PC-9 (cell line): ENCODE data around the gene REEP5. TPM values are rescaled to one million over a fixed set of nuclear protein-coding genes. Genes with fewer than 3 reads are reported as not detected.
"Not testable (repeated sequence)": the region's sequence is repeated elsewhere in the genome, so short reads cannot be mapped to it uniquely, and the experiment has no call there.

Source experiments
- BruUV-seq: library from RNA; stranded (reverse); fragments of 400-500 nt; replicated peaks from 2 replicates; lab custom pipeline; 2021; lab: Mats Ljungman, UMichigan
- CTCF ChIA-PET: fragments of 300-600 bp; sonication (Branson Sonifier 250); formaldehyde crosslinking; loops from one replicate; lab custom pipeline; 2022; ENCODE audit warnings: antibody characterized with exemption; lab: Charles Lee
- POLR2A ChIA-PET: fragments of 300-600 bp; sonication (Branson Sonifier 250); formaldehyde crosslinking; loops from one replicate; lab custom pipeline; 2022; ENCODE audit warnings: antibody characterized with exemption; ENCODE audit not compliant: unreplicated experiment; lab: Charles Lee
- DNase-seq, 2 experiments: peaks; one replicate each; pipeline versions ENCODE4 v3.0.0 to v3.0.0-alpha.2; 2015 to 2022; ENCODE audit warnings: mixed read lengths in 1 of 2
- H2AFZ ChIP-seq: fragments of 200-600 bp; sonication (generic); 2 replicates; pipeline ENCODE4 v1.8.1; 2017; ENCODE audit warnings: antibody characterized with exemption
- H3F3A ChIP-seq: fragments of 200-600 bp; sonication (generic); 2 replicates; pipeline ENCODE4 v1.8.1; 2017; ENCODE audit warnings: antibody characterized with exemption, mild to moderate bottlenecking, low read depth; ENCODE audit not compliant: insufficient read depth
- H3K27ac ChIP-seq: fragments of 200-600 bp; sonication (generic); 2 replicates; pipeline ENCODE4 v1.6.1; 2016; ENCODE audit warnings: mixed run types
- H3K27me3 ChIP-seq: fragments of 200-600 bp; sonication (generic); 2 replicates; pipeline ENCODE4 v1.6.1; 2016; ENCODE audit warnings: low read depth, mixed run types; ENCODE audit not compliant: insufficient read depth
- H3K36me3 ChIP-seq: fragments of 200-600 bp; sonication (generic); 2 replicates; pipeline ENCODE4 v1.6.1; 2016; ENCODE audit warnings: low read depth, mixed run types
- H3K4me1 ChIP-seq: fragments of 200-600 bp; sonication (generic); replicated peaks from 2 replicates; pipeline ENCODE4 v1.6.1; 2016; ENCODE audit warnings: mixed run types; ENCODE audit not compliant: insufficient read depth
- H3K4me2 ChIP-seq: fragments of 200-600 bp; sonication (generic); 2 replicates; pipeline ENCODE4 v1.6.1; 2017; ENCODE audit warnings: mixed run types
- H3K4me3 ChIP-seq: fragments of 200-600 bp; sonication (generic); 2 replicates; pipeline ENCODE4 v1.6.1; 2016; ENCODE audit warnings: mixed run types
- H3K79me2 ChIP-seq: fragments of 200-600 bp; sonication (generic); 2 replicates; pipeline ENCODE4 v1.6.1; 2017; ENCODE audit warnings: low read depth, mixed run types
- H3K9me2 ChIP-seq: fragments of 200-600 bp; sonication (generic); 2 replicates; pipeline ENCODE4 v1.8.1; 2017; ENCODE audit warnings: mild to moderate bottlenecking; ENCODE audit not compliant: insufficient read depth
- H3K9me3 ChIP-seq: fragments of 200-600 bp; sonication (generic); 2 replicates; pipeline ENCODE4 v1.8.1; 2016; ENCODE audit warnings: low read depth; ENCODE audit not compliant: insufficient read depth
- H4K20me1 ChIP-seq: fragments of 200-600 bp; sonication (generic); 2 replicates; pipeline ENCODE4 v1.8.1; 2017; ENCODE audit not compliant: insufficient read depth
- EZH2 ChIP-seq: fragments of 200-600 bp; sonication (generic); IDR thresholded peaks from 2 replicates; pipeline ENCODE4 v1.8.0; 2017; ENCODE audit warnings: antibody characterized with exemption, low read depth
- intact Hi-C: fragments of 100-400 bp; cut with micrococcal nuclease; formaldehyde crosslinking; loops from one replicate; pipeline ENCODE4 v1.10.0; 2022; ENCODE audit not compliant: unreplicated experiment
- total RNA-seq: library from RNA; stranded (reverse); gene quantifications from 2 replicates; pipeline ENCODE4 v1.2.3, GENCODE V29; 2021
- TF ChIP-seq, protein P1 (sequence below): fragments of 200-600 bp; sonication (generic); conservative IDR thresholded peaks from 2 replicates; pipeline ENCODE4 v1.6.1; 2017; ENCODE audit warnings: mixed run types, antibody characterized with exemption, mild to moderate bottlenecking, moderate library complexity

REEP5 gene
- total RNA-seq, 1 experiment from 2014 or later: 45.2 TPM

DNA sequence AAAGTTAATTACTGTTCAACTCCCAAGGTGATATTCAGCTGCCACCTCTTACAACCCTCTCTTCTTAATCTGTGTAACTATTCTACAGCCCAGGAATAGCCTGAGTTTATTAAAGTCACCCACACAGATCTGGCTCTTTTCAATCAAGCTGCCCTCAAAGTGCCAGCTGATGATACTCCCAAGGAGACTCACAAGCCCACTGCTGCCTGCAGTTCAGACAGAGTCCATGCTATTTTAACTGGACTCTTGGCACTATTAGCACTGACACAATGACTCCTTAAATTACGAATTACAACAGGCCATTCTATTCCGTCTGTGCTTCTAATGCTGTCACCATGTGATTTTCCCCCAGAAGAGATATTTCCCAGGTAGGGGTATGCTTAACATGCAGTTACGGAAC is 26.3 kb downstream of the REEP5 start:
- no peaks in the 10 kb centered on the region for H3K27me3 ChIP-seq
- no peaks in the 10 kb centered on the region for H3K4me1 ChIP-seq
- no peak overlapping the region for H2AFZ ChIP-seq
- ChIA-PET CTCF (no interaction called here), POLR2A (no interaction called here)
- H3F3A ChIP-seq: peaks cover 4% of the 10 kb centered on the region; the same call in 1 of the 2 replicates
- no peak for DNase-seq
- intact Hi-C loops: no loop called here
- TF ChIP-seq, protein P1, sequence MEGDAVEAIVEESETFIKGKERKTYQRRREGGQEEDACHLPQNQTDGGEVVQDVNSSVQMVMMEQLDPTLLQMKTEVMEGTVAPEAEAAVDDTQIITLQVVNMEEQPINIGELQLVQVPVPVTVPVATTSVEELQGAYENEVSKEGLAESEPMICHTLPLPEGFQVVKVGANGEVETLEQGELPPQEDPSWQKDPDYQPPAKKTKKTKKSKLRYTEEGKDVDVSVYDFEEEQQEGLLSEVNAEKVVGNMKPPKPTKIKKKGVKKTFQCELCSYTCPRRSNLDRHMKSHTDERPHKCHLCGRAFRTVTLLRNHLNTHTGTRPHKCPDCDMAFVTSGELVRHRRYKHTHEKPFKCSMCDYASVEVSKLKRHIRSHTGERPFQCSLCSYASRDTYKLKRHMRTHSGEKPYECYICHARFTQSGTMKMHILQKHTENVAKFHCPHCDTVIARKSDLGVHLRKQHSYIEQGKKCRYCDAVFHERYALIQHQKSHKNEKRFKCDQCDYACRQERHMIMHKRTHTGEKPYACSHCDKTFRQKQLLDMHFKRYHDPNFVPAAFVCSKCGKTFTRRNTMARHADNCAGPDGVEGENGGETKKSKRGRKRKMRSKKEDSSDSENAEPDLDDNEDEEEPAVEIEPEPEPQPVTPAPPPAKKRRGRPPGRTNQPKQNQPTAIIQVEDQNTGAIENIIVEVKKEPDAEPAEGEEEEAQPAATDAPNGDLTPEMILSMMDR: no peak
- no peak for TF ChIP-seq EZH2
- no peak overlapping the region for H3K27ac ChIP-seq
- H4K20me1 ChIP-seq: no peaks in the 10 kb centered on the region; the same call in 1 of the 2 replicates
- no TSS peak for BruUV-seq
- H3K4me3 ChIP-seq: no peak overlapping the region
- no peak overlapping the region for H3K4me2 ChIP-seq
- H3K36me3 ChIP-seq: no peaks in the 10 kb centered on the region
- H3K79me2 ChIP-seq: no peaks in the 10 kb centered on the region
- no peaks in the 10 kb centered on the region for H3K9me3 ChIP-seq
- no peaks in the 10 kb centered on the region for H3K9me2 ChIP-seq

DNA sequence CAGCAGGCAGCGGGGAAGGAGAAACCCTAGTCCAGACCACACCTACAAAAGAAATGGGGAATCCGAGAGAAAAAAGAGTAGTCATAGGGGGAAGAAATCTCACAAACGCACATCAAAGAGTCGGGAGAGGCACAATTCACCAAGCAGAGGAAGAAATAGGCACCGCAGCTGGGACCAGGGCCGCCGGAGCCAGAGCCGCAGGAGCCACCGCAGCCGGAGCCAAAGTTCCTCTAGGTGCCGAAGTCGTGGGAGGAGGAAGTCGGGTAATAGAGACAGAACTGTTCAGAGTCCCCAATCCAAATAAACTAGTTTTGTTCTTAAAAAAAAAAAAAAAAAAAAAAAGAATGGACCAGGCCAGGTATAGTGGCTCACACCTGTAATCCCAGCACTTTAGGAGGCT is 29.3 kb downstream of the REEP5 start:
- Histone ChIP-seq H3K4me1 (no peaks in the 10 kb centered on the region), H3K36me3 (no peaks in the 10 kb centered on the region), H3F3A (no peaks in the 10 kb centered on the region), H3K27ac (no peak overlapping the region), H3K79me2 (no peaks in the 10 kb centered on the region), H3K4me3 (no peak overlapping the region), H3K9me2 (no peaks in the 10 kb centered on the region), H3K4me2 (no peak overlapping the region), H2AFZ (no peak overlapping the region), H3K9me3 (no peaks in the 10 kb centered on the region), H4K20me1 (no peaks in the 10 kb centered on the region), H3K27me3 (no peaks in the 10 kb centered on the region)
- no peak for DNase-seq
- ChIA-PET CTCF (no interaction called here), POLR2A (no interaction called here)
- TF ChIP-seq, protein P1: no peak
- no peak for TF ChIP-seq EZH2
- intact Hi-C loops: no loop called here
- no TSS peak for BruUV-seq

DNA sequence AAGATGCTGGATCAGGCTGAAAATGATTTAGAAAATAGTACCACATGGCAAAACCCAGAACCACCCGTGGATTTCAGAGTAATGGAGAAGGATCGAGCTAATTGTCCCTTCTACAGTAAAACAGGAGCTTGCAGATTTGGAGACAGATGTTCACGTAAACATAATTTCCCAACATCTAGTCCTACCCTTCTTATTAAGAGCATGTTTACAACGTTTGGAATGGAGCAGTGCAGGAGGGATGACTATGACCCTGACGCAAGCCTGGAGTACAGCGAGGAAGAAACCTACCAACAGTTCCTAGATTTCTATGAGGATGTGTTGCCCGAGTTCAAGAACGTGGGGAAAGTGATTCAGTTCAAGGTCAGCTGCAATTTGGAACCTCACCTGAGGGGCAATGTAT is 30.0 kb downstream of the REEP5 start:
- H3K27me3 ChIP-seq, H3K27ac ChIP-seq, CTCF ChIA-PET, H3K4me2 ChIP-seq, BruUV-seq, H3K4me3 ChIP-seq, H3K36me3 ChIP-seq, POLR2A ChIA-PET, H3K9me3 ChIP-seq, intact Hi-C loops, H3K79me2 ChIP-seq, DNase-seq, H3F3A ChIP-seq, H2AFZ ChIP-seq, H3K9me2 ChIP-seq, H3K4me1 ChIP-seq, H4K20me1 ChIP-seq: not testable (repeated sequence)

DNA sequence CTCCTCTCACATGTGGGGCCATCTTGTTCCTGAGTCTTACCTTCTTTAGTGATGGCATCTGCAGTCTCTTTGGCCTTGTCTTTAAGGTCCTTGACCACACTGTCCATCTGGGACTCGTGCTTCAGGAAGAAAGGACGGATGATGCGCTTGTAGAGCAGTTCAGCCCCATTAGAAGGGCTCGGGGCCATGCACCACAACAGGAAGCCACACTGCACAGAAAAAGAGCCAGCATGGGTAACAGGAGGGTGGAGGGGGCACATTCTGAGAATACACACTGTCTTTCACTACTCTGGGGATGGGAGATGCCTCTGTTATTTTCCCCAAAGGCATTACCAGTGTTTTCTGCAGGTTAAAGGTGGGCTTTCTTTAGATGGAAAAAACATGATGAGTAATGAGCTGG is 35.1 kb downstream of the REEP5 start:
- Histone ChIP-seq H4K20me1 (no peaks in the 10 kb centered on the region), H3K4me2 (no peak overlapping the region), H3K79me2 (no peaks in the 10 kb centered on the region), H2AFZ (no peak overlapping the region), H3K4me3 (no peak overlapping the region), H3K4me1 (no peaks in the 10 kb centered on the region), H3K27ac (no peak overlapping the region), H3K27me3 (no peaks in the 10 kb centered on the region), H3F3A (no peaks in the 10 kb centered on the region), H3K36me3 (peaks cover 14% of the 10 kb centered on the region; the same call in 1 of the 2 replicates), H3K9me3 (no peaks in the 10 kb centered on the region), H3K9me2 (no peaks in the 10 kb centered on the region)
- no peak for DNase-seq
- ChIA-PET POLR2A (no interaction called here), CTCF (no interaction called here)
- TF ChIP-seq, protein P1: no peak
- no peak for TF ChIP-seq EZH2
- no TSS peak for BruUV-seq
- intact Hi-C loops: no loop called here
